H1 (cell line): ENCODE results near the gene TBX6. TPM values are rescaled to one million over a fixed set of nuclear protein-coding genes. Genes with fewer than 3 reads are reported as not detected.

Experiments
- CTCF ChIA-PET: fragments of 300-600 bp; sonication (Branson Sonifier 250); formaldehyde crosslinking; loops from one replicate; lab custom pipeline; 2021; ENCODE audit not compliant: partially characterized antibody; lab: Charles Lee
- POLR2A ChIA-PET: fragments of 300-600 bp; sonication (Branson Sonifier 250); formaldehyde crosslinking; loops from one replicate; lab custom pipeline; 2021; ENCODE audit warnings: inconsistent platforms; ENCODE audit not compliant: partially characterized antibody; lab: Charles Lee
- DNase-seq, 2 experiments: peaks; one replicate each; pipeline versions ENCODE4 v3.0.0 to v3.0.0-alpha.2; 2010 to 2022; ENCODE audit warnings: low spot score in 2 of 2, low read depth in 1 of 2, mixed read lengths in 1 of 2
- FAIRE-seq: peaks from 2 replicates; lab custom pipeline; 2011; peaks lifted over from hg19 to GRCh38; lab: Jason Lieb, UNC
- H2AFZ ChIP-seq: 2 replicates; pipeline ENCODE4 v1.8.1; 2012; ENCODE audit warnings: low read length, inconsistent platforms
- H2AK5ac ChIP-seq: 2 replicates; pipeline ENCODE4 v1.6.1; 2013; ENCODE audit warnings: low read depth, low read length
- H2BK120ac ChIP-seq: replicated peaks from 2 replicates; pipeline ENCODE3; 2013; ENCODE audit warnings: low read depth, low read length, inconsistent platforms
- H2BK12ac ChIP-seq: 2 replicates; pipeline ENCODE4 v1.6.1; 2013; ENCODE audit warnings: low read depth, low read length
- H2BK15ac ChIP-seq: 2 replicates; pipeline ENCODE4 v1.6.1; 2013; ENCODE audit warnings: low read length
- H2BK20ac ChIP-seq: 2 replicates; pipeline ENCODE4 v1.6.1; 2013; ENCODE audit warnings: low read length
- H2BK5ac ChIP-seq: 2 replicates; pipeline ENCODE4 v1.6.1; 2013; ENCODE audit warnings: low read depth, low read length
- H3K14ac ChIP-seq: 2 replicates; pipeline ENCODE4 v1.6.1; 2013; ENCODE audit warnings: inconsistent platforms; ENCODE audit not compliant: insufficient read length
- H3K18ac ChIP-seq: 2 replicates; pipeline ENCODE4 v1.6.1; 2013; ENCODE audit warnings: low read length; ENCODE audit errors: extremely low read depth
- H3K23ac ChIP-seq: 2 replicates; pipeline ENCODE4 v1.6.1; 2013; ENCODE audit warnings: inconsistent platforms; ENCODE audit not compliant: insufficient read length
- H3K23me2 ChIP-seq: 2 replicates; pipeline ENCODE4 v1.6.1; 2013; ENCODE audit warnings: low read depth, low read length
- H3K27ac ChIP-seq: 2 replicates; pipeline ENCODE4 v1.6.1; 2011; ENCODE audit warnings: low read depth, low read length, inconsistent platforms
- H3K27me3 ChIP-seq, 4 experiments: replicated peaks in 1 of 4; 1 replicate in 1 of 4; 2 replicates in 3 of 4; pipeline versions ENCODE4 v1.6.1 to v1.8.1; 2011 to 2013; ENCODE audit warnings: low read length in 3 of 4, mild to moderate bottlenecking in 3 of 4, inconsistent platforms in 2 of 4, mixed read lengths in 2 of 4, moderate library complexity in 1 of 4; ENCODE audit not compliant: control insufficient read depth in 3 of 4, insufficient read depth in 3 of 4; ENCODE audit errors: extremely low read depth in 1 of 4
- H3K36me3 ChIP-seq, 4 experiments: 2 replicates each; pipeline versions ENCODE4 v1.6.1 to v1.8.1; 2011 to 2013; ENCODE audit warnings: mild to moderate bottlenecking in 4 of 4, low read length in 3 of 4, moderate library complexity in 2 of 4, control low read depth in 1 of 4, inconsistent platforms in 1 of 4; ENCODE audit not compliant: insufficient read depth in 4 of 4, control insufficient read depth in 2 of 4
- H3K4ac ChIP-seq: replicated peaks from 2 replicates; pipeline ENCODE3; 2013; ENCODE audit warnings: low read length, low read depth, mixed read lengths, inconsistent platforms; ENCODE audit not compliant: insufficient read length
- H3K4me1 ChIP-seq, 4 experiments: replicated peaks in 1 of 4; 1 replicate in 1 of 4; 2 replicates in 3 of 4; pipeline versions ENCODE4 v1.6.1 to v1.8.1; 2011 to 2013; ENCODE audit warnings: low read length in 3 of 4, inconsistent platforms in 2 of 4, mixed read lengths in 1 of 4; ENCODE audit not compliant: insufficient read depth in 4 of 4, control insufficient read depth in 3 of 4
- H3K4me2 ChIP-seq, 2 experiments: 2 replicates each; pipeline versions ENCODE4 v1.6.1 to v1.8.1; 2011 to 2013; ENCODE audit warnings: low read depth in 2 of 2, low read length in 2 of 2, control low read depth in 1 of 2, inconsistent platforms in 1 of 2, mild to moderate bottlenecking in 1 of 2; ENCODE audit not compliant: insufficient read depth in 1 of 2
- H3K4me3 ChIP-seq, 4 experiments: fragments of 200-600, 300-600 bp in 1 of 4; sonication (generic), shearing (Covaris generic), sonication (Bioruptor Twin) in 1 of 4; 2 replicates each; pipeline versions ENCODE4 v1.5.1 to v1.8.1; 2011 to 2016; ENCODE audit warnings: low read length in 4 of 4, low read depth in 3 of 4, control low read depth in 2 of 4, inconsistent platforms in 2 of 4, mild to moderate bottlenecking in 2 of 4, mixed read lengths in 1 of 4, moderate library complexity in 1 of 4; ENCODE audit not compliant: insufficient read depth in 2 of 4; ENCODE audit errors: extremely low read depth in 1 of 4
- H3K56ac ChIP-seq: replicated peaks from 2 replicates; pipeline ENCODE3; 2013; ENCODE audit warnings: low read depth, mild to moderate bottlenecking, mixed read lengths, low read length, inconsistent platforms; ENCODE audit not compliant: insufficient read length
- H3K79me1 ChIP-seq: 2 replicates; pipeline ENCODE4 v1.6.1; 2013; ENCODE audit warnings: low read depth, low read length, control low read depth
- H3K79me2 ChIP-seq, 2 experiments: 2 replicates each; pipeline versions ENCODE4 v1.6.1 to v1.8.1; 2012 to 2013; ENCODE audit warnings: low read length in 2 of 2, mild to moderate bottlenecking in 2 of 2, inconsistent platforms in 1 of 2; ENCODE audit not compliant: insufficient read depth in 2 of 2, control insufficient read depth in 1 of 2
- H3K9ac ChIP-seq, 4 experiments: replicated peaks in 1 of 4; 1 replicate in 1 of 4; 2 replicates in 3 of 4; pipeline versions ENCODE4 v1.6.1 to v1.8.1; 2011 to 2013; ENCODE audit warnings: low read depth in 3 of 4, low read length in 3 of 4, control low read depth in 2 of 4, mild to moderate bottlenecking in 2 of 4, moderate library complexity in 2 of 4, inconsistent platforms in 1 of 4; ENCODE audit errors: extremely low read depth in 1 of 4
- H3K9me3 ChIP-seq, 2 experiments: 2 replicates each; pipeline versions ENCODE4 v1.6.1 to v1.8.1; 2012 to 2013; ENCODE audit warnings: mild to moderate bottlenecking in 2 of 2, moderate library complexity in 2 of 2, control low read depth in 1 of 2, inconsistent platforms in 1 of 2, low read depth in 1 of 2, low read length in 1 of 2, mixed read lengths in 1 of 2; ENCODE audit not compliant: insufficient read depth in 2 of 2
- H4K20me1 ChIP-seq, 2 experiments: replicated peaks in 1 of 2; 2 replicates each; pipeline versions ENCODE3 to v1.8.1; 2011 to 2013; ENCODE audit warnings: inconsistent platforms in 2 of 2, low read length in 2 of 2, mild to moderate bottlenecking in 1 of 2; ENCODE audit not compliant: insufficient read depth in 2 of 2, control insufficient read depth in 1 of 2
- H4K5ac ChIP-seq: 2 replicates; pipeline ENCODE4 v1.6.1; 2013; ENCODE audit warnings: low read length, low read depth, mixed read lengths, inconsistent platforms; ENCODE audit not compliant: insufficient read length
- H4K8ac ChIP-seq: 2 replicates; pipeline ENCODE4 v1.8.0; 2013; ENCODE audit warnings: mild to moderate bottlenecking, moderate library complexity, low read length, inconsistent platforms; ENCODE audit not compliant: insufficient read depth; ENCODE audit errors: extremely low read depth
- H4K91ac ChIP-seq: replicated peaks from 2 replicates; pipeline ENCODE3; 2013; ENCODE audit warnings: low read length, mixed read lengths, inconsistent platforms; ENCODE audit not compliant: insufficient read length
- CHD2 ChIP-seq: IDR thresholded peaks from 2 replicates; pipeline ENCODE4 v1.6.1; 2012; ENCODE audit warnings: low read length, improper control_type of control experiment
- NANOG ChIP-seq: IDR thresholded peaks from 2 replicates; pipeline ENCODE4 v1.6.1; 2011; ENCODE audit warnings: low read length, low read depth, mild to moderate bottlenecking, inconsistent platforms; ENCODE audit not compliant: insufficient read depth, poor library complexity, severe bottlenecking
- NRF1 ChIP-seq: IDR thresholded peaks from 2 replicates; pipeline ENCODE4 v1.6.1; 2011; ENCODE audit warnings: mild to moderate bottlenecking, low read depth, low read length, improper control_type of control experiment
- POLR2AphosphoS5 ChIP-seq: IDR thresholded peaks from 2 replicates; pipeline ENCODE4 v1.6.1; 2011; ENCODE audit warnings: low read depth, low read length
- RBBP5 ChIP-seq: IDR thresholded peaks from 2 replicates; pipeline ENCODE4 v1.7.1; 2012; ENCODE audit warnings: low read depth, mild to moderate bottlenecking, inconsistent platforms, low read length, moderate library complexity, borderline replicate concordance
- WGBS, 2 experiments: shearing (Covaris generic) in 1 of 2; methylation state at CpG; one replicate each; pipeline versions ENCODE4 v1.1.6 to v1.1.7; 2013 to 2015; ENCODE audit warnings: low lambda C conversion rate in 2 of 2, mixed read lengths in 2 of 2, inconsistent platforms in 1 of 2, low coverage in 1 of 2, missing lambda C conversion rate in 1 of 2; ENCODE audit not compliant: insufficient replicate concordance in 2 of 2, insufficient coverage in 1 of 2, insufficient read length in 1 of 2; ENCODE audit errors: extremely low coverage in 1 of 2, missing lambda C conversion rate in 1 of 2; 5-methylcytosine and 5-hydroxymethylcytosine counted together
- polyA plus RNA-seq, 7 experiments: library from polyadenylated mRNA; depleted of rRNA in 3 of 7; stranded (reverse) in 5 of 7; unstranded in 2 of 7; fragments of >200 nt in 5 of 7; fragments of 200-250 nt in 2 of 7; gene quantifications; 1 replicate in 5 of 7; 2 replicates in 1 of 7; 4 replicates in 1 of 7; pipeline versions ENCODE4 v1.2.1 to v1.2.3, GENCODE V29; 2011 to 2013; ENCODE audit warnings: missing spikeins in 2 of 7, mixed read lengths in 2 of 7
- total RNA-seq: library from RNA; stranded (reverse); fragmentation: NEBNext Ultra II Directional; extraction: Animal tissue kit (Norgen Biotek cat#: 25700); gene quantifications from 2 replicates; pipeline ENCODE4 v1.2.1, GENCODE V29; 2021

The TBX6 gene
- total and polyA plus RNA-seq, 2 of the 8 experiments (the other 6 are each of a cell fraction or from before 2014, with no cell fraction given), result 2.2 to 2.8 TPM

GRCh38 chr16:30068333-30068732 lies 23.4 kb downstream of the TBX6 start:
- Histone ChIP-seq H3K27me3 (no peaks in the 10 kb centered on the region), H2BK12ac (no peak overlapping the region), H3K27ac (no peak overlapping the region), H3K4me1 (peaks cover 2 to 21% (median 11%) of the 10 kb centered on the region in 4 experiments), H3K9ac (no peak overlapping the region), H2AFZ (no peak overlapping the region), H4K20me1 (peaks cover 16 to 35% of the 10 kb centered on the region in 2 experiments), H3K23me2 (peaks cover 18% of the 10 kb centered on the region), H3K56ac (no peak overlapping the region), H3K4me2 (no peak overlapping the region; a peak in 1 of 4 replicates), H3K23ac (no peak overlapping the region), H3K18ac (no peak overlapping the region), H2BK15ac (no peak overlapping the region), H3K4me3 (no peak overlapping the region), H4K5ac (no peak overlapping the region), H3K79me2 (peaks cover 15 to 30% of the 10 kb centered on the region in 2 experiments), H2BK20ac (no peak overlapping the region), H4K8ac (no peak overlapping the region), H3K14ac (no peak overlapping the region), H4K91ac (no peak overlapping the region), H3K79me1 (peaks cover 9% of the 10 kb centered on the region; the same call in 1 of the 2 replicates), H3K36me3 (peaks cover 19 to 54% (median 47%) of the 10 kb centered on the region in 4 experiments), H3K4ac (no peak overlapping the region), H3K9me3 (no peaks in the 10 kb centered on the region), H2BK120ac (no peak overlapping the region), H2BK5ac (no peak overlapping the region), H2AK5ac (no peak overlapping the region)
- no peak for FAIRE-seq
- ChIA-PET POLR2A (interaction anchor here (3.5 to 21.2 kb wide), 4 partner anchors 10 to 37 kb away, joined by 25 to 353 read pairs (median 120); partner anchors contain the start of genes PPP4C, TBX6, TLCD3B and YPEL3), CTCF (interaction anchor here (0.6 to 7.3 kb wide), 6 partner anchors 9 to 43 kb away, joined by 3 to 51 read pairs (median 6); partner anchors contain the start of gene TBX6)
- no peak for DNase-seq
- WGBS, 2 experiments, result 95% methylated on average over 9 of the region's 9 CpGs; no CpG with 5 or more reads in 1 of the 2 experiments
- TF ChIP-seq POLR2AphosphoS5 (no peak; the same call in none of the 2 replicates), RBBP5 (no peak), NANOG (no peak), CHD2 (no peak), NRF1 (no peak)
